Esophagus muscularis mucosa (tissue), 4 donors: ENCODE data around the gene NDC80. TPM values are rescaled to one million over a fixed set of nuclear protein-coding genes. Genes with fewer than 3 reads are reported as not detected.

ENCODE experiments used
- DNase-seq: peaks from one replicate; pipeline ENCODE4 v3.0.0-alpha.2; 2017; ENCODE audit errors: extremely low spot score
- H3K27ac ChIP-seq, 4 donors: fragments of 200-600 bp; sonication (generic); replicated peaks in 1 of 4; 1 replicate in 3 of 4; 2 replicates in 1 of 4; pipeline ENCODE4 v1.5.1; 2016 to 2019; ENCODE audit warnings: mild to moderate bottlenecking in 1 of 4
- H3K27me3 ChIP-seq, 4 donors: fragments of 200-600 bp; sonication (generic); one replicate each; pipeline versions ENCODE4 v1.5.1 to v1.6.0; 2016 to 2019
- H3K36me3 ChIP-seq, 4 donors: fragments of 200-600 bp; sonication (generic); one replicate each; pipeline ENCODE4 v1.5.1; 2016 to 2019
- H3K4me1 ChIP-seq, 4 donors: fragments of 200-600 bp; sonication (generic); one replicate each; pipeline ENCODE4 v1.5.1; 2016 to 2019
- H3K4me3 ChIP-seq, 4 donors: fragments of 200-600 bp; sonication (generic); 1 replicate in 2 of 4; 2 replicates in 2 of 4; pipeline ENCODE4 v1.5.1; 2016 to 2019; ENCODE audit warnings: mild to moderate bottlenecking in 4 of 4, moderate library complexity in 1 of 4
- H3K9me3 ChIP-seq, 4 donors: fragments of 200-600 bp; sonication (generic); 1 replicate in 3 of 4; 2 replicates in 1 of 4; pipeline ENCODE4 v1.5.1; 2016 to 2019
- EP300 ChIP-seq: sonication (generic); formaldehyde crosslinking; IDR thresholded peaks from one replicate; pipeline ENCODE4 v1.6.1; 2017; ENCODE audit warnings: antibody characterized with exemption
- POLR2A ChIP-seq: fragments of 450-650 bp; IDR thresholded peaks from one replicate; pipeline ENCODE4 v1.6.1; 2017; ENCODE audit warnings: antibody characterized with exemption, moderate library complexity, mild to moderate bottlenecking, low read depth
- POLR2AphosphoS5 ChIP-seq, 2 donors: sonication (generic); formaldehyde crosslinking; IDR thresholded peaks; one replicate each; pipeline ENCODE4 v1.6.1; 2017; ENCODE audit warnings: antibody characterized with exemption in 2 of 2
- WGBS: methylation state at CpG from one replicate; pipeline ENCODE4 v1.1.5; 2018; 5-methylcytosine and 5-hydroxymethylcytosine counted together
- intact Hi-C: fragments of 100-400 bp; cut with DNase I; formaldehyde crosslinking; loops from one replicate; pipeline ENCODE4 v1.15.1; 2023
- total RNA-seq, 4 donors: library from RNA; depleted of rRNA; stranded (reverse); fragments of >200 nt; gene quantifications; one replicate each; pipeline versions ENCODE4 v1.1.0 to v1.2.1, GENCODE V29; 2016
- TF ChIP-seq, protein P1 (sequence below), 3 experiments: fragments of 200-600 bp in 2 of 3; fragments of 450-650 bp in 1 of 3; sonication (generic) in 2 of 3; IDR thresholded peaks; one replicate each; pipeline ENCODE4 v1.5.1; 2017 to 2019; ENCODE audit warnings: antibody characterized with exemption in 3 of 3, mild to moderate bottlenecking in 2 of 3, moderate library complexity in 1 of 3

The NDC80 gene
- total RNA-seq, 4 donors from 2014 or later: 0.17 to 0.57 (median 0.42) TPM; not detected in 1

DNA sequence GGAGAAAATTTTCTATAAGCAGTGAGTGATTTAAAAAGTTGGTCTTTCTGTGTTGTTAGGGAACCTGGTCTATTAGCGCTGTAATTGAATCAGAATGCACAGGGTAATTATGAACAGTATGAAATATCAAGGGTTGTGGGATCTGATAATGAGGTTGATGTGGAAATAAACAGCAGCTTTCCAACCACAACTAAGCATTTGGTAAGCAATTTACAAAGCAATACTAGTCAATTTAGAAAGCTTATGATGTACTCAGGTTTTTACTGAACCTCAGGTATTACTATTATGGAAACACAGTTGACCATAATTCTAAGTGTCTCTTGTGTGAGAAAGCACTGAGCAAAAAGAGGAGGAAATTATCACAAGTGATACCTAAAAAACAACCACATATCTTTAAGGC lies 73.2 kb downstream of the NDC80 start:
- Histone ChIP-seq H3K4me1 (peaks cover 0 to 5% (median 0%) of the 10 kb centered on the region in 4 donors), H3K4me3 (no peak overlapping the region), H3K36me3 (no peaks in the 10 kb centered on the region), H3K9me3 (no peaks in the 10 kb centered on the region), H3K27ac (no peak overlapping the region), H3K27me3 (peaks cover 0 to 3% (median 0%) of the 10 kb centered on the region in 4 donors)
- no peak for DNase-seq
- 100% methylated on average over 1 of the region's 1 CpG for WGBS
- intact Hi-C loops: no loop called here
- TF ChIP-seq, protein P1, sequence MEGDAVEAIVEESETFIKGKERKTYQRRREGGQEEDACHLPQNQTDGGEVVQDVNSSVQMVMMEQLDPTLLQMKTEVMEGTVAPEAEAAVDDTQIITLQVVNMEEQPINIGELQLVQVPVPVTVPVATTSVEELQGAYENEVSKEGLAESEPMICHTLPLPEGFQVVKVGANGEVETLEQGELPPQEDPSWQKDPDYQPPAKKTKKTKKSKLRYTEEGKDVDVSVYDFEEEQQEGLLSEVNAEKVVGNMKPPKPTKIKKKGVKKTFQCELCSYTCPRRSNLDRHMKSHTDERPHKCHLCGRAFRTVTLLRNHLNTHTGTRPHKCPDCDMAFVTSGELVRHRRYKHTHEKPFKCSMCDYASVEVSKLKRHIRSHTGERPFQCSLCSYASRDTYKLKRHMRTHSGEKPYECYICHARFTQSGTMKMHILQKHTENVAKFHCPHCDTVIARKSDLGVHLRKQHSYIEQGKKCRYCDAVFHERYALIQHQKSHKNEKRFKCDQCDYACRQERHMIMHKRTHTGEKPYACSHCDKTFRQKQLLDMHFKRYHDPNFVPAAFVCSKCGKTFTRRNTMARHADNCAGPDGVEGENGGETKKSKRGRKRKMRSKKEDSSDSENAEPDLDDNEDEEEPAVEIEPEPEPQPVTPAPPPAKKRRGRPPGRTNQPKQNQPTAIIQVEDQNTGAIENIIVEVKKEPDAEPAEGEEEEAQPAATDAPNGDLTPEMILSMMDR (IDR thresholded peaks at IDR 0.05): no peak
- TF ChIP-seq POLR2A (no peak), POLR2AphosphoS5 (IDR thresholded peaks at IDR 0.05) (no peak), EP300 (no peak)

DNA sequence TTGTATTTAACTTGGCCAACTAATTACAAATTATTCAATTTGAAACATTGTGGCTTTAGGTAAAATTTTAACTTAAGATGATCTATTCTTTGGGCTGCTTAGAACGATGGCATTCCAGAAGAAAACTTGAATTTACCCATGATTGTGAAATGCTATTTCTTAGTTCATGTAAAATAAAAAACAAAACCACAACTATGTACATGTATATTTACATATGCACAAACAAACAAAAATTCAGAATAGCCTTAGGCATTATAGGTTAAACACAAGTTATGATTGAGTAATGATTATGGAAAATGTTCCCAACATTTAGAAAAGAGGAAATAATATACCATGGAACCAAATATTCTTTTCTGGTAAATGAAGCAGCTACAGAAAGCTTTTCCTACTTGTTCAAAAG lies 80.6 kb downstream of the NDC80 start:
- TF ChIP-seq EP300 (no peak), POLR2AphosphoS5 (IDR thresholded peaks at IDR 0.05) (no peak), POLR2A (no peak)
- TF ChIP-seq, protein P1 (IDR thresholded peaks at IDR 0.05): no peak
- H3K4me3 ChIP-seq: no peak overlapping the region
- H3K4me1 ChIP-seq: peaks cover 0 to 13% (median 10%) of the 10 kb centered on the region in 4 donors
- H3K27me3 ChIP-seq: no peaks in the 10 kb centered on the region
- intact Hi-C loops: loop anchor here (10.0 kb wide), 1 partner anchor 793 kb away; no protein-coding TSS in a partner anchor
- DNase-seq: no peak
- no peaks in the 10 kb centered on the region for H3K9me3 ChIP-seq
- WGBS: 88% methylated on average over 1 of the region's 1 CpG
- H3K27ac ChIP-seq: no peak overlapping the region
- H3K36me3 ChIP-seq: no peaks in the 10 kb centered on the region

DNA sequence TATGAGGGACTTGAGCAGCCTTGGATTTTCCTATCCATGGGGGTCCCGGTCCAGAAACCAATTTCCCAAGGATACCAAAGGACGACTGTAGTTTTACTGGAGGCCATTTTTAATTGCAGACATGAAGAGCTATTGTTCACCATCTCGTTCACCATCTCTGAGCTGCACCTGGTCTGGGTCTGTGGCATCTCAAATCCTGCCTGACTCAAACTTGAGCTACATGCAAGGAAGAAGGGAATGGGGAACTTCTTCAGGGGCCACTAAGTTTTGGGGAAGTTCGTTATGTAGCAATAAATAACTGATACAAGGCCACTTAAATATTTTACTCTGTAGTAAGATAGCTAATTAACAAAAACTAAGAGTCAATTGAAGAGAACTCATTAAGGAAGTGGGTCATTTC lies 82.1 kb downstream of the NDC80 start:
- no peak for DNase-seq
- intact Hi-C loops: loop anchor here (10.0 kb wide), 1 partner anchor 791 kb away; no protein-coding TSS in a partner anchor
- no peaks in the 10 kb centered on the region for H3K27me3 ChIP-seq
- no peaks in the 10 kb centered on the region for H3K36me3 ChIP-seq
- H3K27ac ChIP-seq: no peak overlapping the region
- 83% methylated on average over 4 of the region's 4 CpGs for WGBS
- H3K9me3 ChIP-seq: no peaks in the 10 kb centered on the region
- peaks cover 12 to 28% (median 25%) of the 10 kb centered on the region in 4 donors for H3K4me1 ChIP-seq
- TF ChIP-seq EP300 (no peak), POLR2AphosphoS5 (IDR thresholded peaks at IDR 0.05) (no peak), POLR2A (no peak)
- TF ChIP-seq, protein P1 (IDR thresholded peaks at IDR 0.05): no peak
- no peak overlapping the region for H3K4me3 ChIP-seq

DNA sequence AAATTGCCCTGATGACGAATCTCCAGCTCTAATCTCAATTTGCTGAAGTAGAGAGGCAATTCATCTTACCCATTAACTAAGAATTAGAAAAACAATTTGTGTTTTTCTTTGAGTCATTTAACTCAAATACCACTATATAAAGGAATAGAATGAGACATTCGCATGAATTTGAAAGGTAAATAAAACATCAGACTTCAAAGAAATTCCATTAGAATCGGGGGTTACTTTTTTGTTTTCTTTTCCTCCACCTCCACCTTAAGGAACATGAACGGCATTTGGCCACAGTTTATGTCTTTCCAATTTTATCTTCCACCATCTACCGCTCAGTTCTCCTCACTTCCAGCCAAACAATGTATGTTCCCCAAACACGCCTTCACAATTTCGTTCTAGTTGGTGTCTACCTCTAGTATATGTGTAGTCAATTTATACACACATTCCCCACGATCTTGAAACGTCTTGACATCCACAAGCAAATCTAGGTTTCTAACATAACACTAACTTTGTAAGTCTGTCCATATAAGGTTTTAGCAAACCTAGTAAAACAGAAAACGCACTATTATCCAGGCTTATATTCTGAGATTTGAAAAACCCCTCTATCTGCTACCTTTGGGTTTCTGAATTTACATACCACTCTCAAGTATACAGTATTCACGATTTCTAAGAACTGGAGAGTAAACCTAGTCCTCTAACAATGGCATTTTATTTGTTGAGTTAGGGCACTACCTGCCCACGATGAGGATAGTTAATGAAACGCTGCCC lies 83.0 kb downstream of the NDC80 start:
- Histone ChIP-seq H3K4me3 (peak overlapping the region; percentile 91 to 98 (median 94)), H3K27me3 (no peaks in the 10 kb centered on the region), H3K27ac (peak overlapping the region; percentile 97 to 99 (median 98)), H3K36me3 (no peaks in the 10 kb centered on the region), H3K4me1 (peaks cover 21 to 37% (median 34%) of the 10 kb centered on the region in 4 donors), H3K9me3 (no peaks in the 10 kb centered on the region)
- WGBS: 51% methylated on average over 13 of the region's 13 CpGs
- TF ChIP-seq POLR2A (no peak), EP300 (no peak), POLR2AphosphoS5 (IDR thresholded peaks at IDR 0.05) (no peak)
- TF ChIP-seq, protein P1 (IDR thresholded peaks at IDR 0.05): no peak
- intact Hi-C loops: loop anchor here (10.0 kb wide), 1 partner anchor 790 kb away; no protein-coding TSS in a partner anchor
- DNase-seq: no peak
